NOMO-1 treated with DMSO at 0.1 percent for 48 hours (cell line): ENCODE data around the gene CCDC142.

ENCODE experiments used
- DNase-seq: peaks from one replicate; lab custom pipeline; 2025; ENCODE audit not compliant: unreplicated experiment; lab: John Stamatoyannopoulos, UW

Gene CCDC142

GRCh38 chr2:74482801-74483674 is at the start of gene CCDC142, which contains the start of gene TTC31:
TSS of gene CCDC142 (minus strand) at chr2:74482998. CDS start at chr2:74482837, 161 bp downstream.
TSS of gene TTC31 (plus strand) at chr2:74483081. CDS start at chr2:74483096, 15 bp downstream.
- peak; percentile 96 for DNase-seq

- peak; percentile 35 for DNase-seq
These were observed 49.4 kb upstream of the CCDC142 start for GRCh38 chr2:74532222-74532621.

- no peak for DNase-seq
These were observed 48.9 kb upstream of the CCDC142 start for GRCh38 chr2:74531666-74532065.

- peak; percentile 30 for DNase-seq
These were observed 47.7 kb upstream of the CCDC142 start for GRCh38 chr2:74530239-74531187.

GRCh38 chr2:74529357-74530238 is 46.8 kb upstream of the CCDC142 start, which contains the start of the genes AUP1 and HTRA2:
TSS of gene AUP1 (minus strand) at chr2:74529706. CDS start at chr2:74529629, 77 bp downstream.
TSS of gene HTRA2 (plus strand) at chr2:74529933. CDS start at chr2:74530007, 74 bp downstream.
- DNase-seq, result peak; percentile 98

GRCh38 chr2:74528600-74529356 is 46.0 kb upstream of the CCDC142 start:
- peak; percentile 6 for DNase-seq

- DNase-seq, result no peak
These were observed 44.9 kb upstream of the CCDC142 start for GRCh38 chr2:74527741-74528140.

- no peak for DNase-seq
These were observed 43.9 kb upstream of the CCDC142 start for GRCh38 chr2:74526649-74527230.

- peak; percentile 89 for DNase-seq
These were observed 43.2 kb upstream of the CCDC142 start, which contains the start of gene DQX1 for GRCh38 chr2:74525717-74526648. TSS of gene DQX1 (minus strand) at chr2:74526231. CDS start at chr2:74525729, 502 bp downstream.

- no peak for DNase-seq
These were observed 42.3 kb upstream of the CCDC142 start for GRCh38 chr2:74524955-74525716.

- no peak for DNase-seq
These were observed 41.2 kb upstream of the CCDC142 start for GRCh38 chr2:74524005-74524404.

GRCh38 chr2:74522516-74522915 is 39.7 kb upstream of the CCDC142 start:
- DNase-seq, result no peak

GRCh38 chr2:74516650-74517049 is 33.9 kb upstream of the CCDC142 start:
- no peak for DNase-seq

- no peak for DNase-seq
These were observed 33.3 kb upstream of the CCDC142 start for GRCh38 chr2:74515981-74516633.

- DNase-seq, result no peak
These were observed 32.6 kb upstream of the CCDC142 start for GRCh38 chr2:74515271-74515980.
